Measurements from ENCODE around the gene SLC22A4.

SLC22A4 gene

DNA sequence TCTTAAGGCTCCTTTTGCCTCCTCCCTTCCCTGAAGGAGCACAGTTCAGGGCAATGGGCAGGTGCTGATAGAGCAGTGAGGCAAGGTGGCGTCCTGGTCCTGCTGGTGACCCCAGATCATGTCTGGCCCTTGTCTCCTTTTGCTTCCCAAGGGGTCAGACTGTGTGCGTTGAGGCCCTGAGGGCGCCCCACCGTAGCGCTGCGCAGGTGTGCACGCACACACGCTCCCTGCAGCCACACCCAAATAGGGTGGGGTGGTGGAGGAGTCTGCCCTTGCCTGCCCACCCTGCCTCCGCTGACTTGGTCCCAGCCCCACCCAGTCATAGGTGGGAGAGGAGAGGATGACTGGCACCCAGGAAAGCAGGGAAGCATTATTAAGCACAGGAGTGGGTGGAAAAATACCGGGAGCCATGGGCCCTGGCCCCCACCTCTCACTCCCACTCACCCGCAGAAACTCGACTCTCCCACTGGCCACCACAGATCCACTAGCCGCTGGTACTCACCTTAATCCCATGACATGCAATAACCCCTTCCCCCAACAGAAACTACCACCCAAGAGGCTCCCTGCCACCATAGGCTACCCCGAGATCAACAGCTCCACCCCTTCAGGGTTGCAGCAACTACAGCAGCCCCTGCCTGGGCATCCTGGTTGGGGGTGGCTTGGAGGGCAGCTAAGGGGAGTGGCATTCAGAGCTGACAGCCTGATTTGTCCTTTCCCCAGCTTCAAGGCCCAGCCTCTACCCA, 20.0 kb upstream of the SLC22A4 start:
- TF ChIP-seq, protein P1, sequence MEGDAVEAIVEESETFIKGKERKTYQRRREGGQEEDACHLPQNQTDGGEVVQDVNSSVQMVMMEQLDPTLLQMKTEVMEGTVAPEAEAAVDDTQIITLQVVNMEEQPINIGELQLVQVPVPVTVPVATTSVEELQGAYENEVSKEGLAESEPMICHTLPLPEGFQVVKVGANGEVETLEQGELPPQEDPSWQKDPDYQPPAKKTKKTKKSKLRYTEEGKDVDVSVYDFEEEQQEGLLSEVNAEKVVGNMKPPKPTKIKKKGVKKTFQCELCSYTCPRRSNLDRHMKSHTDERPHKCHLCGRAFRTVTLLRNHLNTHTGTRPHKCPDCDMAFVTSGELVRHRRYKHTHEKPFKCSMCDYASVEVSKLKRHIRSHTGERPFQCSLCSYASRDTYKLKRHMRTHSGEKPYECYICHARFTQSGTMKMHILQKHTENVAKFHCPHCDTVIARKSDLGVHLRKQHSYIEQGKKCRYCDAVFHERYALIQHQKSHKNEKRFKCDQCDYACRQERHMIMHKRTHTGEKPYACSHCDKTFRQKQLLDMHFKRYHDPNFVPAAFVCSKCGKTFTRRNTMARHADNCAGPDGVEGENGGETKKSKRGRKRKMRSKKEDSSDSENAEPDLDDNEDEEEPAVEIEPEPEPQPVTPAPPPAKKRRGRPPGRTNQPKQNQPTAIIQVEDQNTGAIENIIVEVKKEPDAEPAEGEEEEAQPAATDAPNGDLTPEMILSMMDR (IDR thresholded peaks at IDR 0.05), result no peak

DNA sequence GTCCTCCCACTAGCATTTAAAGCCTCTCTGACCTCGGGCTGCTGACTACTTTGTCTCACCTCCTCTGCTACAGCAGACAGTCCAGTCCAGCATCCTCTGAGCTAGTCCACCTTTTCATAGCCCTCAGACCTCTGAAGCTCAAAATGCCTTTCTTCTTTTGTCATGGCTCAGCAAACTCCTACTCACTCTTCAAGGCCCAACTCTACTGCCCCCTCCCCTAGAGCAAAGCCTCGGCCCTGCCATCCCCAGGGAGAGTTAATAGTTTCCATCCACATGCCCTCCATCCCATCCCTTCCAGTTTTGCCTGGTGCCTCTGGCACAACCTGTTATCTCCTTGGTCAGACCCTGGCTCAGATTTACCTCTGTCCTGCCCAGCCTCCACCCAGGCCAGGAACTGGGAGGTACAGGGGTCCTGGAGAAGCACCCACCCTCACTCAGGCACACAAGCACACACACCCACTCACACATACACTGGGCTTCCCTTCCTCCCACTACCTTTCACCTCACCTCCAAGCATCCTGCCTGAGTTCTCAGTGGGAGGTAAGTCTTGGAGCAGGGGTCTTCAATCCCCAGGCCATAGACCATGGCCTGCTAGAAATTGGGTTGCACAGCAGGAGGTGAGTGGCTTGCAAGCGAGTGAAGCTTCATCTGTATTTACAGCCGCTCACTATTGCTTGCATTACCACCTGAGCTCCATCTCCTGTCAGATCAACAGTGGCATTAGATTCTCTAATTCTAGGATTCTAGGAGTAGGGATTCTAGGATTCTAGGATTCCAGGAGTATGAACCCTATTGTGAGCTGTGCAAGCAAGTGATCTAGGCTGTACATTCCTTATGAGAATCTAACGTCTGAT, 18.6 kb upstream of the SLC22A4 start:
- TF ChIP-seq, protein P1 (IDR thresholded peaks at IDR 0.05), result no peak

DNA sequence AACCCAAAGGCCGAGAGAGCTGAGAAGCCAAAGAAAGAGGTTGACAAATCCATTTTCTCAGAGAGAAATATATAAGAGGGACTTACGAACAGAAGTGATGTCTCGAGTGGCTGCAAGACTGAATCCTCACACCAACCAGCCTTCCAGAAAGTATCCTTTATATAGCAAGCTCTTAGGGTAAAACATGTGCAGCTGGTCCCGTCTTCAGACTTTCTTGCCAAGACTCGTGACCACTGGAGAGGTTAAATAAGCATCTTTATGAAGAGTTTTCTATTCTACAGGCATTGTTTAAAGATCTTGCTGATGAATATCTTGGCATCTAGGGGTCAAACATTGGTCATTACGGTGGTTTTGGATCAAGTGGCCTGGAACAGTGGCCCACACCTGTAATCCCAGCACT, 16.9 kb upstream of the SLC22A4 start:
- TF ChIP-seq, protein P1 (IDR thresholded peaks at IDR 0.05), result no peak

DNA sequence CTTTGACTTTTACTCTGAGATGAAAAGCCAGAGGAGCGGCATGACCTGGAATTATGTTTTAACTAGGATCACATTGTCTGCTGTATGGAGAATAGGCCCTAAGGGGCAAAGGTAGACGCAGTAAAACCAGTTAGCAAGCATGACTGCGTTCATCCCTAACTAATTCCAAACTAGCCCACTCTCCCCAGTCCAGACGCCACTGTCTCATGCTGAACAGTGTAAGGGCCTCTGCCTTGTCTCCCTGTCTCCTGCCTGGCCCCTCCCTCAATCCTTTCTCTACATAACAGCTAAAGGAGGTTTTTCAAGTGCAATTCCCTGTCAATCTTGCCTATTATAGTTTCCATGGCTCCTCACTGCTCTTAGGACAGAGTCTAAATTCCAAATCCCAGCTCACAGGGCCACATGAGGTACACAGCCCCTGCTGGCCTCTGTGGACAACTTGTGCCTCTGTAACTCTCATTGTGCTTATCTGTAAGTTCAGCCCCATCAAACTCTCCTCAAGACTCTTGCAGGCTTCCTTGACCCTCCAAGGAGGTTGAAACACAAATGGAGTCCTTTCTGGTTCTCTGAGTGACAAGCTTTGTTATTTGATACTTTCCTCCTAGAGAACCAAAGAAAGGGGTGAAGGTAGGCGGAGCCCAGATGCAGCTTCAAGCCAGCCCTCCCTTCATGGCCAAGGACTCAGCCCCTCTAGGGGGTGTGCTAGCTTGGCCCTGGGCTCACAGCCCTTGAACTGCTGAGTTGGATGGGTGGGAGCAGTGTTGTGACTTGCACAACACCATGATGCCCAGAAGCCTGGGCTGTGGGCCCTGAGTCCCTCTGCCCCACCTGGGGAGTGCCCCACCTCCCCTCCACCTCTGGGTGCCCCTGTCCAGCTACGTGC, 16.0 kb upstream of the SLC22A4 start:
- TF ChIP-seq, protein P1 (IDR thresholded peaks at IDR 0.05), result no peak

DNA sequence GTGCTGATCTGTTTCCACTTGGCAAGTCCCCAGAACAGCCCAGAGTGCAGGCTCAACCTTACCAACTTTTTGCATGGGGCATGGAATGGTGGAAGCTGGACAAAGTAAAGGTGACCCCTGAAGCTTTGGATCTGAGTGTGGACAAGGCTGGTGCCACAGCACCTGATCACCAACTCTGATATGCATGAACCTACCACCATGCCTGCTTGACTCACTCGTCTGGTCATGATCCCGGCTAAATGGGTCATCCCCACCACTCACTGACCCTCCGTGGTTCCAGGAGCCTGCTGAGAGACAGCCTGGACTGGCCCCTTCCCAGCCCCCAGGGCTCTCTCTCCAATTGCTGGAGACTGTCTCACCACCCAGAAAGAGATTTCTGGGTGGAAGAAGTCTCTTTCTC, 14.4 kb upstream of the SLC22A4 start:
- TF ChIP-seq, protein P1 (IDR thresholded peaks at IDR 0.05), result no peak

DNA sequence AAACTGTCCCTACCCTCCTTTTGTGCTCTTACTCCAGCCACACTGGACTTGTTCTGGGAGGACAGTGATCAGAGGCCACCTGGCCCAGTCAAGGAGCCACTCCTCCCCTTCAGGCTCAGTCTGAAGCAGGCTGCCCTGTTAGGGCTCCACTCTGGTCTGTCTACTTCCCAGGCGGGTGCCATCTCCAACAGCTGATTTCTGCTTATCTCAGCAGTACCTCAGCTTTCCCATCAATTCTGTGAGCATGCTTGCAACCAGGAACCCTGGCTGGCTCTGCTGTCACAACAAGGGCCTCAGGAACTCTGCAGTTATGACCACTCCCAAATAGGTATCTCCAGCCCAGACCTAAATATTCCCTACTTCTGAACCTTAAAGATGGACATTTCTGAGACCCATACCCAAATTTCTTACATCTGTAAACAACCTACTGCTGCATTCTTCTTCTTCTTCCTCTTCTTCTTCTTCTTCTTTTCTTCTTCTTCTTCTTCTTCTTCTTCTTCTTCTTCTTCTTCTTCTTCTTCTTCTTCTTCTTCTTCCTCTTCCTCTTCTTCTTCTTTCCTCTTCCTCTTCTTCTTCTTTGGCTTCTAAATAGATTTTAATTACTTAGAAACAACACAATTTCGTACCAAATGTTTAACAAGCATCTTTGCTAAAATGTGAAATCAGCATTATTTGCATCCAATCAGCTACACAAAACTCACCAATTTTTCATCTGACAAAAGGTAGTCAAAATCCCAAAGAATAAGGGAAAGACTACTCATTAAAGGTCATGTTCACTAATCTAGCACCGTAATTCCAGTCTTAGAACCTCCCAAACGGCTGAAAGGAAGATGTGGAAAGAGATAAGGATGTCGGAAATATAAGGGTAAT, 13.6 kb upstream of the SLC22A4 start:
- TF ChIP-seq, protein P1 (IDR thresholded peaks at IDR 0.05), result no peak
